ENCODE results near the gene NEK6.

Gene NEK6

DNA sequence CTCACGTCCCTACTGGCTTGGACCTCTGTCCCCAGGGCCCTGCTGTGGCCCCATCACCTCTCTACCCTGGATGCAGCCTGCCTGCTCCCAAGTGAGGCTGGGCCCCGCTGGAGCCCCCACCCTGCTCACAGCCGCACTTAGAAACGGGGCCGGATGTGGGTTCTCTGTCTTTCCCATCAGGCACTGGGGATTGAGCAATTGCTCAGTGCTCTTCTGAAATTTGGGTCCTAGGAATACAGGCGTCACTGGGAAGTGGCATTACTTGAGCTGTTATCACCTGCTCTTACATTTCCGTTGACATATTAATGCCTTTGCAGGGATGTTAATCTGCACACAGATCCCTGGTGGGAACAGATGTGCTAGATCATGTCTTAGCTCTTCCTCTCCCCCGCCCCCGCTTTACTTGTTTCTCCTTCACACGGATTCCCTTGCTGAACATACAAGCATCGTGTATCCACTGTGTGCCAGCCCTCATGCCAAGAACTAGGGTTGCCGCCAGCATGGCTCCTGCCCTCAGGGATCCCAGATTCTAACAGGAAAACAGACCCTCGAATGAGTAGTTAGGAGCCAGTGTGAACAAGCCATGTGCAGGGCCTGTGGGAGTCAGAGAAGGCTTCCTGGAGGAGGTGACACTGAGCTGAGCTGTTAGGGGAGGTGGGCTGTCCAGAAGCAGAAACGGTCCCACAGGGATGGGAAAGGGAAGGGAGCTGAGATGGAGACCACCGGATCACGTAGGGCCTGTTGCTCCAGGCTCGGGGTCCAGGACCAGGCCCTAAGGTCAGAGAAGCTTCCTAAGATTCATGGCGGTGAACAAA, 65.1 kb downstream of the NEK6 start:
- H3K36me3 ChIP-seq (ENCODE audit: insufficient read depth, low read length): no peaks in the 10 kb centered on the region
- ATAC-seq (ENCODE audit: insufficient read depth, low read depth): peak; percentile 85

DNA sequence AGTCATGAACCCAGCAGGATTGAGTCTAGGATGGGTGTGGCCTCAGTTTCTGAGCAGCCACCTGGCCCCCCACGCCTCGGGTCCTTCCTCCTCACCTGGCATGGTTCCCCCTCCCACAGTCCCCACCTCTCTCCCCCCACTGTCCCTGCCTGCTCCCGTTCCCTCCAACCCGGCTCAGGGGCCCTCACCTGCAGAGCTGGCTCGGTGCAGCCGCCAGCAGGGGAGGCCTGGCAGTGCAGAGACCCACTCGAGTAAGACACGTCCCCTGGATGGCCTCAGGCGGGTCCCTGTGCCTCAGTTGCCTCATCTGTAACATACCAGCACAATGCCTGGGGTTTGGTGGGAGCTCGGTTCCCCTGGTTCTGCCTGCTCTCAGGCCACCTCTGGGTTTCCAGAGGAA, 66.2 kb downstream of the NEK6 start:
- Histone ChIP-seq H3K4me3 (ENCODE audit: low read depth in 1 of 2, low read length in 2 of 2) (no peak overlapping the region), H2AFZ (ENCODE audit: low read depth, low read length) (no peak overlapping the region), H3K79me2 (ENCODE audit: insufficient read depth, low read length) (no peaks in the 10 kb centered on the region), H3K9ac (ENCODE audit: low read depth, low read length) (no peak overlapping the region), H3K9me3 (ENCODE audit: insufficient read depth, low read length, severe bottlenecking) (no peaks in the 10 kb centered on the region), H3K27ac (ENCODE audit: low read length) (no peak overlapping the region), H4K20me1 (ENCODE audit: insufficient read depth, low read length) (0 out of 2 replicates have a peak, but pooled peaks cover 2% of the 10 kb centered on the region), H3K27me3 (ENCODE audit: insufficient read depth, low read length, poor library complexity) (no peaks in the 10 kb centered on the region), H3K4me2 (ENCODE audit: insufficient read depth, low read length) (no peak overlapping the region), H3K4me1 (ENCODE audit: insufficient read depth, low read length) (peaks cover 4% of the 10 kb centered on the region; the same call in 1 of the 2 replicates), H3K36me3 (ENCODE audit: insufficient read depth, low read length) (no peaks in the 10 kb centered on the region)
- TF ChIP-seq EZH2 (IDR thresholded peaks at IDR 0.05; ENCODE audit: borderline replicate concordance, low read depth, low read length, severe bottlenecking): no peak
- TF ChIP-seq, protein P1, sequence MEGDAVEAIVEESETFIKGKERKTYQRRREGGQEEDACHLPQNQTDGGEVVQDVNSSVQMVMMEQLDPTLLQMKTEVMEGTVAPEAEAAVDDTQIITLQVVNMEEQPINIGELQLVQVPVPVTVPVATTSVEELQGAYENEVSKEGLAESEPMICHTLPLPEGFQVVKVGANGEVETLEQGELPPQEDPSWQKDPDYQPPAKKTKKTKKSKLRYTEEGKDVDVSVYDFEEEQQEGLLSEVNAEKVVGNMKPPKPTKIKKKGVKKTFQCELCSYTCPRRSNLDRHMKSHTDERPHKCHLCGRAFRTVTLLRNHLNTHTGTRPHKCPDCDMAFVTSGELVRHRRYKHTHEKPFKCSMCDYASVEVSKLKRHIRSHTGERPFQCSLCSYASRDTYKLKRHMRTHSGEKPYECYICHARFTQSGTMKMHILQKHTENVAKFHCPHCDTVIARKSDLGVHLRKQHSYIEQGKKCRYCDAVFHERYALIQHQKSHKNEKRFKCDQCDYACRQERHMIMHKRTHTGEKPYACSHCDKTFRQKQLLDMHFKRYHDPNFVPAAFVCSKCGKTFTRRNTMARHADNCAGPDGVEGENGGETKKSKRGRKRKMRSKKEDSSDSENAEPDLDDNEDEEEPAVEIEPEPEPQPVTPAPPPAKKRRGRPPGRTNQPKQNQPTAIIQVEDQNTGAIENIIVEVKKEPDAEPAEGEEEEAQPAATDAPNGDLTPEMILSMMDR (IDR thresholded peaks at IDR 0.05; ENCODE audit: borderline replicate concordance, extremely low read depth, low read length, poor library complexity, severe bottlenecking): no peak
- ATAC-seq (ENCODE audit: insufficient read depth, low read depth) (no peak), DNase-seq (no peak)

More for the DNA sequence above, 65.1 kb downstream of the NEK6 start:
- Histone ChIP-seq H3K27ac (ENCODE audit: low read length) (no peak overlapping the region), H3K9ac (ENCODE audit: low read depth, low read length) (no peak overlapping the region), H3K4me1 (ENCODE audit: insufficient read depth, low read length) (peaks cover 4% of the 10 kb centered on the region; the same call in 1 of the 2 replicates), H3K27me3 (ENCODE audit: insufficient read depth, low read length, poor library complexity) (no peaks in the 10 kb centered on the region), H3K79me2 (ENCODE audit: insufficient read depth, low read length) (no peaks in the 10 kb centered on the region), H3K4me2 (ENCODE audit: insufficient read depth, low read length) (no peak overlapping the region), H3K9me3 (ENCODE audit: insufficient read depth, low read length, severe bottlenecking) (no peaks in the 10 kb centered on the region), H3K4me3 (ENCODE audit: low read depth in 1 of 2, low read length in 2 of 2) (no peak overlapping the region), H2AFZ (ENCODE audit: low read depth, low read length) (no peak overlapping the region), H4K20me1 (ENCODE audit: insufficient read depth, low read length) (0 out of 2 replicates have a peak, but pooled peaks cover 2% of the 10 kb centered on the region)
- TF ChIP-seq, protein P1 (IDR thresholded peaks at IDR 0.05; ENCODE audit: borderline replicate concordance, extremely low read depth, low read length, poor library complexity, severe bottlenecking): no peak
- TF ChIP-seq EZH2 (IDR thresholded peaks at IDR 0.05; ENCODE audit: borderline replicate concordance, low read depth, low read length, severe bottlenecking): no peak
- peak; percentile 62 for DNase-seq

DNA sequence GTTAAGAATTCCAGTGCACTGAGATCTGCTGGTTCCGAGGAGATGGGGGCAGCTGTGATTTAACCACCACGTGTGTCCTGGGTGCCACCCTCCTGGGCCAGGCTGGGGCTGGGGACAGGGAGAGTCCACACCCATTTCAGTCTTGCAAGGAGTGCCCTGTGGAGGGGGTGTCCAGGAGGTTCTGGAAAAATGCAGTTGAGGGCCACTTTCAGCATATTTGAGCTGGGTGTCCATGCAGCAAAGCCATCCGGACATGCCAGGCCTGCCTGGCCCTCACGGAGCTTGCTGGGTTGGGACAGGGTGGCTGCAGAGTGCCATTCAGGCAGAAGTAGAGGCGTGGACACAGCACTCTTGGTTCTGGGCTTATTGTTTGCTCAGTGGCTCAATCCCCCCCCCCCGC, 68.1 kb downstream of the NEK6 start:
- Histone ChIP-seq H3K4me1 (ENCODE audit: insufficient read depth, low read length) (no peaks in the 10 kb centered on the region), H3K79me2 (ENCODE audit: insufficient read depth, low read length) (no peaks in the 10 kb centered on the region), H3K4me3 (ENCODE audit: low read depth in 1 of 2, low read length in 2 of 2) (no peak overlapping the region), H3K9ac (ENCODE audit: low read depth, low read length) (no peak overlapping the region), H3K36me3 (ENCODE audit: insufficient read depth, low read length) (no peaks in the 10 kb centered on the region), H3K4me2 (ENCODE audit: insufficient read depth, low read length) (no peak overlapping the region), H2AFZ (ENCODE audit: low read depth, low read length) (no peak overlapping the region), H3K27me3 (ENCODE audit: insufficient read depth, low read length, poor library complexity) (no peaks in the 10 kb centered on the region), H4K20me1 (ENCODE audit: insufficient read depth, low read length) (0 out of 2 replicates have a peak, but pooled peaks cover 2% of the 10 kb centered on the region), H3K27ac (ENCODE audit: low read length) (no peak overlapping the region), H3K9me3 (ENCODE audit: insufficient read depth, low read length, severe bottlenecking) (no peaks in the 10 kb centered on the region)
- ATAC-seq (ENCODE audit: insufficient read depth, low read depth): no peak
- no peak for TF ChIP-seq EZH2 (IDR thresholded peaks at IDR 0.05; ENCODE audit: borderline replicate concordance, low read depth, low read length, severe bottlenecking)
- TF ChIP-seq, protein P1 (IDR thresholded peaks at IDR 0.05; ENCODE audit: borderline replicate concordance, extremely low read depth, low read length, poor library complexity, severe bottlenecking): no peak
- no peak for DNase-seq
